ENCODE measurements around the gene PLA2G2D.

DNA sequence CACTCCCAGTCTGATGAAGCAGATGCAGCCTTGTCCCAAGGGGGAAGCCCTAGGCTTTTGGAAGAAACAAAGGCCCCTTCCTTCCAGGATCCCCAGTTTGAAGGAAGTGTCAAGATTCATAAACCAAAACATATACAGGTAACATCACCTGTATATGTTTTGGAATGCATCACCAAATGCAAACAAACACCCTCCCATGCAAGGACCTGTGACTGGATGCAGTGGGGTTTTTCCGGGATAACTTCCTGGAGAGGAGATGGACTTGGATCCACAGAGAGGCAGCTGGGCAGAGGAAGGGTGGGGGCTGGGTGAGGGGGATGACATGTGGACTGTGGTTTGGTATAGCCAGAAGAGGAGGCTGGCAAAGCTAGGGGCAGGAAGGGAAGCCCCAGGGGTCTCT is 18.3 kb upstream of the PLA2G2D start:
- TF ChIP-seq, protein P1, sequence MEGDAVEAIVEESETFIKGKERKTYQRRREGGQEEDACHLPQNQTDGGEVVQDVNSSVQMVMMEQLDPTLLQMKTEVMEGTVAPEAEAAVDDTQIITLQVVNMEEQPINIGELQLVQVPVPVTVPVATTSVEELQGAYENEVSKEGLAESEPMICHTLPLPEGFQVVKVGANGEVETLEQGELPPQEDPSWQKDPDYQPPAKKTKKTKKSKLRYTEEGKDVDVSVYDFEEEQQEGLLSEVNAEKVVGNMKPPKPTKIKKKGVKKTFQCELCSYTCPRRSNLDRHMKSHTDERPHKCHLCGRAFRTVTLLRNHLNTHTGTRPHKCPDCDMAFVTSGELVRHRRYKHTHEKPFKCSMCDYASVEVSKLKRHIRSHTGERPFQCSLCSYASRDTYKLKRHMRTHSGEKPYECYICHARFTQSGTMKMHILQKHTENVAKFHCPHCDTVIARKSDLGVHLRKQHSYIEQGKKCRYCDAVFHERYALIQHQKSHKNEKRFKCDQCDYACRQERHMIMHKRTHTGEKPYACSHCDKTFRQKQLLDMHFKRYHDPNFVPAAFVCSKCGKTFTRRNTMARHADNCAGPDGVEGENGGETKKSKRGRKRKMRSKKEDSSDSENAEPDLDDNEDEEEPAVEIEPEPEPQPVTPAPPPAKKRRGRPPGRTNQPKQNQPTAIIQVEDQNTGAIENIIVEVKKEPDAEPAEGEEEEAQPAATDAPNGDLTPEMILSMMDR (IDR thresholded peaks at IDR 0.05; ENCODE audit: poor library complexity): no peak
- TF ChIP-seq EZH2 (IDR thresholded peaks at IDR 0.05; ENCODE audit: borderline replicate concordance): no peak
